DMS153 treated with DMSO at 0.1 percent for 48 hours (cell line): Measurements from ENCODE around the gene CCDC157.

Source experiments
- DNase-seq: peaks from one replicate; lab custom pipeline; 2025; ENCODE audit not compliant: unreplicated experiment; lab: John Stamatoyannopoulos, UW

Gene CCDC157

DNA sequence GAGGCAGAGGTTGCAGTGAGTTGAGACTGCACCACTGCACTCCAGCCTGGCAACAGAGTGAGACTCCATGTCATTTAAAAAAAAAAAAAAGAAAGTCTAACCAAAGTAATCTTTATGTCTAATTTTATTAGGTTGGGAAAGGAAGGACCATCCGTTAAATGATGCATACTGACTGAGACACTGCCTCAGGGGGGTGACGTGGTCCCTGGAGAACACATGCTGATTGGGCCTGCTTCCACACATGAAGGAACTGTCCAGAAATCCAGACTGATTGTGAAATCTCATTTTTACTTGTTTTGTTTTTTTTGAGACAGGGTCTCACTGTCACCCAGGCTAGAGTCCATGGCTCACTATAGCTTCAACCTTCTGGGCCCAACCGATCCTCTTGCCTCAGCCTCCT lies 5.6 kb upstream of the CCDC157 start:
- DNase-seq: no peak

- no peak for DNase-seq
These were observed 2.2 kb upstream of the CCDC157 start for GRCh38 chr22:30354644-30355043.

- no peak for DNase-seq
These were observed 396 bp downstream of the CCDC157 start for GRCh38 chr22:30357236-30357570.

DNA sequence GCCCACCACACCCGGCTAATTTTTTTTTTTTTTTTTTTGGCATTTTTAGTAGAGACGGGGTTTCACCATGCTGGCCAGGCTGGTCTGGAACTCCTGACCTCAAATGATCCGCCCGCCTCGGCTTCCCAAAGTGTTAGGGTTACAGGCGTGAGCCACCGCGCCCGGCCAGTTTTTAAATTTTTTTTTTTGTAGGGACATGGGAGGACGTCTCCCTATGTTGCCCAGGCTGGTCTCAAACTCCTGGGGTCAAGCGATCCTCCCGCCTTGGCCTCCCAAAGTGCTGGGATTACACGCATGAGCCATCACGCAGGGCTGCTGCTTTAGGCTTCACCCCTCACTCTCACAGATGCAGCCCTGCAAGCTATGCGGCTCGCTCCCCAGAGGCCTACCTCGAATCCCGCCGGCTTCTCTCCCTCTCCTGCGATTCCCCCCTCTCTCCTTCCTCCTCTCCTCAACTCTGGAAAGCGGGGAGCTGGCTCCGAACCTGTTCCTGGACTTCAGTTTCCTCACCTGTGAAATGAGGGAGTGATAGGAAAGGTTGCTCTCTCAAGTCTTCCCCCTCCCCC lies 926 bp downstream of the CCDC157 start:
- DNase-seq: no peak

DNA sequence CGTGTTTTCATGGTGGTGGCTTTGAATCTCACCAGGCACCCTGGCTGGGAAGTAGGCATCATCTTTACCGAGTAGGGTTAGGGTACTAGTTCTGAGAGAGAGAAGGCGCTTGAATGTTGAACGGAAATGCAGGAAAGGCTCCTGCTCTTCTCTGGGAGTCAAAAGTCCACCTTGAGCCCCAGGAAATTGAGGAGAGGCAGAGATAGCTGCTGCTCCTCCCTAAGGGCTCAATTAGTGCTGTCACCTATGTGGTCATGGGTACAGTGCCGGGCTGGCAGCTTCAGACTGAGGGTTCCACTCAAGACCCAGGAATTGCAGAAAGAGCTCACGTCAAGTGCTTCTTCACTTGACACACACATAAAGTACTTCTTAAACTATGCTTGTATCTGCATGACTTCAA lies 1.7 kb downstream of the CCDC157 start:
- no peak for DNase-seq

DNA sequence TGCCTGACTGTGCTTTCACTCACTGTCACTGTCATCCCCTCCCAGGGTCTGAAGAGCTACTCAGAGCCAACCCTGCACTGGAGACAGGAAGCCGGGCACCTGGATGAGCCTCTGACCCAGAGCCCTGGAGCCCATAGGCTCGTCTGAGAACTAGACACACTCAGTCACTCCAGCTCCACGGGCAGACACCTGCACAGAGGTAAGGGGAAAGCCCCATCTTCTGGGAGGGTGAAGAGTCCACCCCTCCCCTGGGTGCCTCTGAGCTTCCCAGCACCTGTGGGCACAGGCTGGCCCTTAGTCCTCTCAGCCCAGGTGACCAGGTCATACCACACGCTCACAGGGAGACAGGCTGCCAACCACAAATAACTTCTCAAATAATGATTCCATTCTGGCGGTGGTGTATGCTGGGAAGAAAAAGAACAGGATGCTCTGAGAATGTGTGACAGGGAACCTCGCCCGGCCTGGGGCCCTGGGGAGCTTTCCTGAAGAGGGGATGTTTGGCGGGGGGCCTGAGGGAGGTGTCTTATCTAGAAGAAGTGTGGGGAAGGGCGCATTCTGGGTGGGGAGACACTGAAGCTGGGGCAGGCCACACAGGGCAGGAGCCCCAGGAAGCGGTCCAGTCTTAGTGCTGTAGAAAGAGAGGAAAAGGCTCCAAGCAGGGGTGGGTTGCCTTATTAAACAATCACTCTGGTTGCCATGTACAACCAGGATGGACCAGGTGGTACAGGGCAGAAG lies 5.3 kb downstream of the CCDC157 start:
- DNase-seq: no peak

GRCh38 chr22:30362651-30363281 lies 6.0 kb downstream of the CCDC157 start:
- DNase-seq: no peak

GRCh38 chr22:30365891-30366290 lies 9.1 kb downstream of the CCDC157 start:
- no peak for DNase-seq

DNA sequence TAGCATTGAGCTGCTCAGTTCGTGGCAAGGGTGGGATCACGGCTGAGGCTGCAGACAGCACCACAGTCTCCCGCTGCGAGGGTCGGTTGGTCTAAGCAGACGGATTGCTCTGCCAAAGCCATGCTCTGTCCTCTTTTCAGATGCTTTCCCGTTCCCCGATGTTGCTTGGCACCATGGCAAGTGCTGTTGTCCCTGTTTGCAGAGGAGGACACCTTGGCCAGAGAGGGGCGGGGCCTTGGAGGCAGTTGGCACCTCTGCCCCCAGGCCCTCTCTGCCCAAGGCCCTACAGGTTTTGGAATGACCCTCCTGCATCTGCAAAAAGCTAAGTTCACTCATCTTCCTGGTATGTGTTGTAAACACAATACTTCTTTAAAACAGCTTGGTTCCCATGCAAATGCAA lies 11.6 kb downstream of the CCDC157 start:
- DNase-seq: no peak

GRCh38 chr22:30370641-30371230 lies 13.9 kb downstream of the CCDC157 start:
- no peak for DNase-seq

DNA sequence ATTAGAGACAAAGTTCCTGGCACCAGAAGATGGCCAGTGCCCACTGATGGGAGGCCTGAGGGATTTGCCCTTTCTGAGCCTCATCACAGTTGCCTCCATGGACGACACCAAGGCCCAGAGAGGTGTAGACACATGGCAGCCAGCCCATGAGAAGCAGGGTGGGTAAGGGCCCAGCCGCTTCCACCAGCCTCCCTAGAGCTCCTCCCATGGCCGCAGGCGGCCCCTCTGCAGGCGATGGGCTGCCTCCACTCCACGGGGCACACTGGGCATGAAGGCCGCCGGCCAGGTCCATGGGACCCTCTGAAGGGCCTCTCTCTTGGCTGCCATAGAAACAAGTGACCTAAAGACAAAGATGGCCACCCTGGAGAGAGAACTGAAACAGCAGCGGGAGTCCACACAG lies 14.5 kb downstream of the CCDC157 start:
- DNase-seq: no peak

- peak; percentile 3 for DNase-seq
These were observed 15.2 kb downstream of the CCDC157 start for GRCh38 chr22:30371981-30372380.

GRCh38 chr22:30372915-30373314 lies 16.1 kb downstream of the CCDC157 start:
- DNase-seq: no peak

DNA sequence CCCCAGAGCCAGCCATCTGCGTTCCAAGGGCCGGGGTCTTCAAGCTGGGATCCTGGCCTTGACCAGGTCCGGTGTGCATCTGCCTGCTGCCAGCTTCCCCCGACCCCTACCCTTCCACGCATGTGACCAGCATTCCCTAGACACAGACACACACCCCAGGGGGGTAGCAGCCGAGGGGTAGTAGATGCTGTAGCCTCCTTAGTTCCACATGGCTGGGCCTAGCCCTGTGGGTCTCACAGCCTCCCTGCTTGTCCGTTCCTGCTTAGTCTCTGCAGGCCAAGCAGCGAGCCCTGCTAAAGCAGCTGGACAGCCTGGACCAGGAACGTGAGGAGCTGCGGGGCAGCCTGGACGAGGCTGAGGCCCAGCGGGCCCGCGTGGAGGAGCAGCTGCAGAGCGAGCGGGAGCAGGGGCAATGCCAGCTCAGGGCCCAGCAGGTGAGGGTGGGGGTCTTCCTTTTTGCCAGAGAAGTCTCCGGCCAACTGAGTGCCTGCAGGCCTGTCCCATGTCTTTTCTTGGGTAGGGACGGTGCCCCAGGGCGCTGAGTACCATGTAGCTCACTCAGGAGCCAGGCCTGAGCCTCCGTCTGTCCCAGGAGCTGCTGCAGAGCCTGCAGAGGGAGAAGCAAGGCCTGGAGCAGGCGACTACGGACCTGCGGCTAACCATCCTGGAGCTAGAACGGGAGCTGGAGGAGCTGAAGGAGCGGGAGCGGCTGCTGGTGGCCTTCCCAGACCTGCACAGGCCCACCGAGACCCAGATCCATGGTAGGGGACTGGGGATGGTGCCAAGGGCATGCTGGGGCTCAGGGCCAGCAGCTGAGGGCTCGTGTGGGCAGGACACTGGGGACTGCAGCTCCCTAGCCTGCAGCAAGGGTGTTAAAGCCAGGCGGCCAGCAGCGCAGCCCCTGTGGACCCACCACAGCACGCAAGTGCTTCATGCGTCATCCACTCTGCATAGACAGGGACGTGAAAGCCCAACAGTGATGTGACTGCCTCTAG lies 16.8 kb downstream of the CCDC157 start:
- no peak for DNase-seq

DNA sequence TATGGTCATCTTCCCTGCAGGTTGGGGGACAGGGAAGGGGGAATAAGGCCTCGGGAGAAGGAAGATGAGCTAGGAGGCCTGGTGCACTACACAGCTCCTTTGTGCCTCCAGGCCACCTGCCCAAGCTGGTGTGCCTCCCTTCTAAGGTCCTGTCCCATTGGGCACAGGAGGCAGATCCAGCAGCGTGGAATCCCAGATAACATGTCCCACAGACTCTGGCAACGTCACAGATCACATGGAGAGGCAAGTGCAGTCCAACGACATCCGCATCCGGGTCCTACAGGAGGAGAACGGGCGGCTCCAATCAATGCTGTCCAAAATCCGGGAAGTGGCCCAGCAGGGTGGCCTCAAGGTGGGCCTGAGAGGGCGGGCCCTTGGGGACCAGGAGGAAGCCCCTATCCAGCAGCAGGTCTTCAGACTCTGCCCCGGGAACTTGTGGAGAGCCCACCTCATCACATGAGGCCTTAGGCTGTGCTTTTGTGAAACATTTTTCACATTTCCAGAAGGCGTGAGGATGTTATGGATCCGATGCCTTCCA lies 18.6 kb downstream of the CCDC157 start:
- no peak for DNase-seq

- no peak for DNase-seq
These were observed 23.2 kb downstream of the CCDC157 start for GRCh38 chr22:30380011-30380410.

DNA sequence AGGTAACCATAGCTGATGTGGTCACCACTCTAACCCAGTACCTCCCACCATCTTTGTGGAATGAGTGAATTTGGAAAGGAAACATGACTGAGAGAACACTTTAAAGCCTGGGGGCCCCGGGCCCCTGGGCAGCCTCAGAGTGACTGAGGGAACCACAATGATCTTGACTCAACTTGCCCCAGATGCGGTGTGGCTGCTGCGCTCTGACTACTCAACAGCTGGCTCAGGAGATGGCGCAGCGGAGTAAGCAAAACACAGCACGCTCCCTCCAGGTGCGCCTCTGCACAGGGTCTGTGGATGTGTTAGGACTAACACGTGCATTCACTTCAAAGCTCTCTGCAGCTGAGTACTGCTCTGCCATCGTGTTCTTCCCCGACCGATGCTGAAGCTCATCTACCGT lies 24.5 kb downstream of the CCDC157 start:
- no peak for DNase-seq

- no peak for DNase-seq
These were observed 25.5 kb downstream of the CCDC157 start for GRCh38 chr22:30382340-30382739.

GRCh38 chr22:30383061-30383460 lies 26.3 kb downstream of the CCDC157 start:
- DNase-seq: no peak

- DNase-seq: no peak
These were observed 29.1 kb downstream of the CCDC157 start for GRCh38 chr22:30385942-30386341.

DNA sequence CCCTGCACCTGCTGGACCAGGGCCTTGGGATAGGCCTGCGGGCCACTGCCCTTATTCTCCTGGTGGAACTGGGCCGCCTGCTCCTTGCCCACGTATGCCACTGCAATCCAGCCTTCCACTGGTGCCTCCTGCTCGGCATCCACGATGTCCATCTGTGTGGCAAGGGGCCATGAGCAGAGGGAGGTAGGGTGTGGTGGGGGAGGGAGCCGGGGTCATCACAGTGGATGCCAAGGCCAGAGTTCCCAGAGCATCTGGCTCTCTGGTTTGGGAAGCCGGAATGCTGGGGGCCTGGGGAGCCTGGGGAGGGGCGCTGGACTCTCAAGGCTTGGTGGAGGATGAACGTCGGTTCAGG lies 29.8 kb downstream of the CCDC157 start:
- no peak for DNase-seq
